Measurements from ENCODE around the gene PODN. TPM values are rescaled to one million over a fixed set of nuclear protein-coding genes. Genes with fewer than 3 reads are reported as not detected.

Gene PODN
- total and polyA plus RNA-seq, 8 donors: 8.3 to 356 (median 33.5) TPM

DNA sequence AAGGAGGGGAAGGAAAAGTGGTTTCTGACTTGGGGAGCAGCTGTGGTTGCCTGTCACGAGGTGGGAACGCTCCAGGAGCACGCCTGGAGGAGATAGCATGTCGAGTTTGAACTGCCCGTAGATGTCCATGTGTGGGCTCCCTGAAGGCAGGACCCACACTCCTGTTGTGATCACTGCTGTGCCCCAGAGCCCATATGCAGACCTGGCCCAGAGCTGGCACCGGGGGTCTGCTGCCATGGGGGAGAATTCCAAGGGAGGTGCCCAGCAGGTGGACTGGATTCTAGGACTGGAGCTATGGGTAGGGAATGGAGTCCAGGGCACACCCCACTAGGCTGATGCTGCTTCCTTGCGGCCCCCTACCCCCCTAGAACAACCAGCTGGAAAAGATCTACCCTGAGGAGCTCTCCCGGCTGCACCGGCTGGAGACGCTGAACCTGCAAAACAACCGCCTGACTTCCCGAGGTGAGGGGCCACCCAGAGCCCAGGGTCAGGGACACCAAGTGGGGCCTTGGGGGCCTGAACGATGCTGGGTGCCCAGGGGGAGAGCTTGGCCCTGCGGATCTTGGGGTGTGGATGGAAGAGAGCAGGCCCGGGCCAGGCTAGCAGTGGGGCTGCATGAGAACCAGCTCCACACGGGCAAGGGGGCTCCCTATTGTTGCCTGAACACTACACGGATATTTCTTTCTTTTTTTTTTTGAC lies 9.3 kb downstream of the PODN start:
- Histone ChIP-seq H3K27ac (no peak overlapping the region), H3K4me3 (no peak overlapping the region), H3K27me3 (no peaks in the 10 kb centered on the region), H3K36me3 (peaks cover 0 to 26% (median 14%) of the 10 kb centered on the region in 4 donors), H3K9me3 (no peaks in the 10 kb centered on the region), H3K4me1 (peaks cover 0 to 8% (median 3%) of the 10 kb centered on the region in 4 donors)
- DNase-seq: peak in 1 of 2 donors; percentile 17
- WGBS, 5 donors: 86 to 88% (median 86%) methylated on average over 9 to 17 of the region's 17 CpGs
- TF ChIP-seq EP300 (IDR thresholded peaks at IDR 0.05): no peak
- TF ChIP-seq POLR2AphosphoS5 (IDR thresholded peaks at IDR 0.05): no peak
- no peak for TF ChIP-seq POLR2A (IDR thresholded peaks at IDR 0.05)
- TF ChIP-seq CTCF (IDR thresholded peaks at IDR 0.05): no peak
- intact Hi-C loops (cut with DNase I; ENCODE audit: low total_unique reads): no loop called here

DNA sequence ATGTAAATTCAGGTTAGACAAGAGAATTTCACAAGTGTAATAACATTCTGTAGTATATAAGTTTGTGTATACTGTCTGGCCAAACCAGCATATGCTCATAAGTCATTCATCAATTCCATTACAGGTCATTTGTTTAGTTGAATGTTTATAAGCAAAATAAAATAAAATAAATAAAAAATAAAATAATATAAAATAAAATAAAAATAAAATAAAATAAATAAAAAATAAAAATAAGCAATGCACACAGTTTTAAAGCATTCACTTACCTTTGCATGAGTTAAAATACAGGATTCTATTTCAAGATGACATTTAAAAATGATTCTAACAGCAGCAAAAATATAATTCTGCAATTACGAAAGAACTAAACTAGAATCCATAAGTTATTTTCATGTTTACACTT lies 9.9 kb downstream of the PODN start:
- intact Hi-C loops (cut with DNase I; ENCODE audit: low total_unique reads): no loop called here
- H3K9me3 ChIP-seq: no peaks in the 10 kb centered on the region
- no peak overlapping the region for H3K4me3 ChIP-seq
- H3K27ac ChIP-seq: no peak overlapping the region
- no peaks in the 10 kb centered on the region for H3K27me3 ChIP-seq
- peaks cover 0 to 2% (median 0%) of the 10 kb centered on the region in 4 donors for H3K4me1 ChIP-seq
- WGBS, 5 donors: 85 to 100% (median 94%) methylated on average over 1 of the region's 1 CpG
- no peak for TF ChIP-seq CTCF (IDR thresholded peaks at IDR 0.05)
- TF ChIP-seq EP300 (IDR thresholded peaks at IDR 0.05): no peak
- no peak for TF ChIP-seq POLR2A (IDR thresholded peaks at IDR 0.05)
- DNase-seq: no peak
- H3K36me3 ChIP-seq: peaks cover 0 to 28% (median 14%) of the 10 kb centered on the region in 4 donors

DNA sequence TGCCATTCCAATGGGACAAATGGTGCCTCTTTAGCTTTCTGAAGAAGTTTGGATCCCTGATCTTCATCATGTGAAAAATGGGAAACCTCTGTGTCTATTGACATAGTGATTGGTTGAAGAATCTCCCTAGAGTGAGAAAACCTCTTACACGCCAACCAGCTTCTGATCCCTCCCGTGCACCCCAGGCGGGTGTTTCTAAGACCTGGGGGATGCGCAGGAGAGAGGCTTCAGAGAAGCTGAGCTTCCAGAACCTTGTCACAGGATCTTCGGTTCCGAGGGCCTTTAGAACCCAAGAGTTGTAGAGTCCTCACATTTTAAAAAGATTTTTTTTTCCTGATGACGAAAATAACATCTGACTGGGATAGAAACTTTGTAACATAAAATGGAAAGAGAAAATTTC lies 11.3 kb downstream of the PODN start:
- no peak overlapping the region for H3K4me3 ChIP-seq
- no peaks in the 10 kb centered on the region for H3K4me1 ChIP-seq
- peaks cover 0 to 39% (median 21%) of the 10 kb centered on the region in 4 donors for H3K36me3 ChIP-seq
- no peak for TF ChIP-seq POLR2A (IDR thresholded peaks at IDR 0.05)
- TF ChIP-seq POLR2AphosphoS5 (IDR thresholded peaks at IDR 0.05): no peak
- TF ChIP-seq EP300 (IDR thresholded peaks at IDR 0.05): no peak
- TF ChIP-seq CTCF (IDR thresholded peaks at IDR 0.05): no peak
- H3K27me3 ChIP-seq: no peaks in the 10 kb centered on the region
- DNase-seq: no peak
- intact Hi-C loops (cut with DNase I; ENCODE audit: low total_unique reads): no loop called here
- 93 to 97% (median 96%) methylated on average over 7 of the region's 7 CpGs for WGBS, 5 donors
- H3K9me3 ChIP-seq: no peaks in the 10 kb centered on the region
- peak overlapping the region in 1 of 5 donors; percentile 52 for H3K27ac ChIP-seq

GRCh38 chr1:53073868-53074311 lies 11.9 kb downstream of the PODN start:
- Histone ChIP-seq H3K4me3 (no peak overlapping the region), H3K36me3 (peaks cover 4 to 45% (median 27%) of the 10 kb centered on the region in 4 donors), H3K27ac (peak overlapping the region in 1 of 5 donors; percentile 52), H3K4me1 (no peaks in the 10 kb centered on the region), H3K9me3 (no peaks in the 10 kb centered on the region), H3K27me3 (no peaks in the 10 kb centered on the region)
- intact Hi-C loops (cut with DNase I; ENCODE audit: low total_unique reads): no loop called here
- DNase-seq: peak; percentile 22 to 44
- 63 to 75% (median 72%) methylated on average over 6 to 10 of the region's 10 CpGs for WGBS, 5 donors
- TF ChIP-seq CTCF (IDR thresholded peaks at IDR 0.05) (no peak), POLR2A (IDR thresholded peaks at IDR 0.05) (no peak), POLR2AphosphoS5 (IDR thresholded peaks at IDR 0.05) (no peak), EP300 (IDR thresholded peaks at IDR 0.05) (no peak)

All from stomach (tissue), 9 donors.